Right atrium auricular region (tissue), 2 donors: ENCODE measurements around the gene DENND2D. TPM values are rescaled to one million over a fixed set of nuclear protein-coding genes. Genes with fewer than 3 reads are reported as not detected.

Source experiments
- DNase-seq: peaks from one replicate; pipeline ENCODE4 v3.0.0-alpha.2; 2019; ENCODE audit warnings: low spot score
- H3K27ac ChIP-seq, 2 donors: fragments of 200-600 bp; sonication (generic); 1 replicate in 1 of 2; 2 replicates in 1 of 2; pipeline ENCODE4 v1.5.1; 2016 to 2019
- H3K27me3 ChIP-seq, 2 donors: fragments of 200-600 bp; sonication (generic); one replicate each; pipeline versions ENCODE4 v1.5.1 to v1.6.0; 2017 to 2019
- H3K36me3 ChIP-seq: fragments of 200-600 bp; sonication (generic); one replicate; pipeline ENCODE4 v1.5.1; 2016
- H3K4me1 ChIP-seq, 2 donors: fragments of 200-600 bp; sonication (generic); one replicate each; pipeline versions ENCODE4 v1.5.1 to v1.6.0; 2017 to 2019
- H3K4me3 ChIP-seq, 2 donors: fragments of 200-600 bp; sonication (generic); 1 replicate in 1 of 2; 2 replicates in 1 of 2; pipeline ENCODE4 v1.5.1; 2017 to 2019; ENCODE audit warnings: mild to moderate bottlenecking in 1 of 2, moderate library complexity in 1 of 2
- H3K9me3 ChIP-seq, 2 donors: fragments of 200-600 bp; sonication (generic); one replicate each; pipeline ENCODE4 v1.5.1; 2019
- CTCF ChIP-seq, 2 donors: fragments of 200-600 bp; sonication (generic); IDR thresholded peaks; one replicate each; pipeline ENCODE4 v1.5.1; 2019; ENCODE audit warnings: antibody characterized with exemption in 2 of 2
- total RNA-seq, 2 donors: library from RNA; depleted of rRNA; stranded (reverse); fragments of >200 nt; gene quantifications; one replicate each; pipeline ENCODE4 v1.1.0, GENCODE V29; 2016

DENND2D gene
- total RNA-seq, 2 donors from 2014 or later, result 1.7 to 5.7 TPM

DNA sequence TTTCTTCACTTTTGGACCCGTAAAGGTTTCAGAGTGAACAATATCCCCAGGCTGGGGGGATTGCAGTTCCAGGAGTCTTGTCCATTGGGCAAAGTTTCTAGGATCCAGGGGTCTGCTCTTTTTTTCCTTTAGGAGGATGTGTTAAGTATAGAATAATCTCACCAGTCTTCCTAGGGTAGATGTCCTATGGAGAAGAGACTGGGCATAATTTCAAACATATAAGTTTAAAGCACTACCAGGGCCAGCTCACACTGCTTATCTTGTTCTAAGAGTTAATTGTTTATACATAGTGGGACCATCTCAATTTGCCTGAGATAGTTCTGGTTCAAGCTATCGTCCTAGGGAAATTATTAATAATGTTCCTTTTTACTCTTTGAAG is 28.3 kb upstream of the DENND2D start:
- no peak for TF ChIP-seq CTCF (IDR thresholded peaks at IDR 0.05)
- no peak for DNase-seq
- H3K9me3 ChIP-seq, result no peaks in the 10 kb centered on the region
- no peaks in the 10 kb centered on the region for H3K27me3 ChIP-seq
- no peak overlapping the region for H3K4me3 ChIP-seq
- peak overlapping the region in 1 of 2 donors; percentile 1 for H3K27ac ChIP-seq
- H3K36me3 ChIP-seq, result no peaks in the 10 kb centered on the region
- H3K4me1 ChIP-seq, result peaks cover 0 to 13% of the 10 kb centered on the region in 2 donors

DNA sequence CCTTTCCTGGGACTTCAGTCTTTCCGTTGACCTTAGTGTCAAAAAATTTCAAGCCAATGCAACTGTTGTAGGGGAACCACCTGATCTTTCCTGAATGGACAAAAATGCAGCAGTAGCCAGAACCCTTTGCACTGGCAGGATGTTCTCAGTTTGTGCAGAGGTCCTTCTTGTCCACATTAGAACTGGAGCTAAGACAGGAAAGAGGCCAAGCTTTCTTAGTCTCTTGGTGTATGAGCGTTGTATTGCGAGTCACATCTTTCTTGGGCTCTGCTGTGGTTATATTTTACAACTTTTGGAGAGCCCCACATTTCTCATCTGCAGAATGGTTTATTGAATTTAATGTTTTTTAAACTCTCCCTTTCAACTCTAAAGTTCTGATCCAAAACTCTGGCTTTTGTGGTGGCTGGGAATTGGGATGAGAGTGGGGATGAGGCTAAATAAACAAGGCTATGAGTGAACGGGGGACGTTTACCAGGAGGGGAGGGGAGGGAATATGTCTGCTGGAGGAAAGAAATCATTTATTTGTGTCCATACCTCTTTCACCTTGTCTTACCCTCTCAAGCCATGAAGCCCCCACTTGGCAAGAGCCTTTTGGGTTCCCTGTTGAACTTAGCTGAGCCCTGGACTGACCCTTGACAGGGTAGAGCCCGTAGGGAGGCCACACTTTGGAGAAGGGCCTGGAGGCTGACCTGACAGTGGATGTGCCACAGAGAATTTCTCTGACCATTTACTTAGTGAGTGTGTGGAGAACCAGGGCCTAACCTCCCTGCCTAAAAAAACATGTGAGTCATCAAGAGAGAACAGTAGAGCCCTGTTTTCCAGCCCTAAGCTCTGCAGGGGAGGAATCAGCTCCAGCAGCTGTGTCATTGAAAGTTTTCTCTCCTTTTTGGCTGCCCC is 27.7 kb upstream of the DENND2D start:
- TF ChIP-seq CTCF (IDR thresholded peaks at IDR 0.05), result no peak
- Histone ChIP-seq H3K4me3 (no peak overlapping the region), H3K27ac (peak overlapping the region; percentile 31 to 47), H3K9me3 (no peaks in the 10 kb centered on the region), H3K36me3 (no peaks in the 10 kb centered on the region), H3K27me3 (no peaks in the 10 kb centered on the region), H3K4me1 (peaks cover 0 to 14% of the 10 kb centered on the region in 2 donors)
- DNase-seq, result peak; percentile 67

GRCh38 chr1:111227434-111227833 is 27.0 kb upstream of the DENND2D start, which contains the start of gene CHI3L2:
CHI3L2 (plus strand) TSS chr1:111227713; CDS start chr1:111227730, 17 bp downstream.
- H3K9me3 ChIP-seq, result no peaks in the 10 kb centered on the region
- H3K4me1 ChIP-seq, result peaks cover 0 to 20% of the 10 kb centered on the region in 2 donors
- no peaks in the 10 kb centered on the region for H3K36me3 ChIP-seq
- no peak for DNase-seq
- peak within 1 kb of the TSS; percentile 31 to 47 for H3K27ac ChIP-seq
- H3K4me3 ChIP-seq, result no peak within 1 kb of the TSS
- no peaks in the 10 kb centered on the region for H3K27me3 ChIP-seq
- no peak for TF ChIP-seq CTCF (IDR thresholded peaks at IDR 0.05)

DNA sequence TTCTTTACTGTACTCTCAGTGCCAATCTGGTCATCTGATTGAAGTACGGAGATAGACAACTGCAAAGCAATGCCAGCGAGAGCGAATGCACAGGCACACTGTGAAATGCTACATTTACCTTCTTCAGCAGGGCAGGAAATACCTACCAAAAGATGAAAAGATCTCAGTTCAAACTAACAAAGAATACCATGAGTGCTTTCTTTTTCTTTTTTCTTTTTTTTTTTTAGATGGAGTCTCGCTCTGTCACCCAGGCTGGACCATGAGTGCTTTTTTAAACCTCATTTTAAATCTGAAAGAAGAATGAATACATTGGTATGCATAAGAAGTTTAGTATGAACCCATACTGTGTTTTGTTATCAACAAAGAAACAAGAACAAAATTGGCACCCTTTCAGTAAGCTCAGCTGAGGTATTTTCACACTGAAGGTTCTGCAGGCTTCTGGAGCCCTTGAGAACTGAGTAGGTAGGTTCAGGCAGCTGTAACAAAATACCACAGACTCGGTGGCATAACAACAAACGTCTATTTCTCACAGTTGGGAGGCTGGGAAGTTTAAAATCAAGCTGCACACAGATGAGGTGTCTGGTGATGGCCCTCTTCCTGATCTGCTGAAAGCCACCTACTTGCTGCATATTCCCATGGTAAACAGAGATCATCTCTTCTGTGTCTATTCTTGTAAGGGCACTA is 25.4 kb upstream of the DENND2D start:
- no peak overlapping the region for H3K4me3 ChIP-seq
- no peak for DNase-seq
- H3K27ac ChIP-seq, result no peak overlapping the region
- H3K9me3 ChIP-seq, result no peaks in the 10 kb centered on the region
- no peaks in the 10 kb centered on the region for H3K27me3 ChIP-seq
- H3K4me1 ChIP-seq, result peaks cover 0 to 22% of the 10 kb centered on the region in 2 donors
- TF ChIP-seq CTCF (IDR thresholded peaks at IDR 0.05), result no peak
- H3K36me3 ChIP-seq, result no peaks in the 10 kb centered on the region

DNA sequence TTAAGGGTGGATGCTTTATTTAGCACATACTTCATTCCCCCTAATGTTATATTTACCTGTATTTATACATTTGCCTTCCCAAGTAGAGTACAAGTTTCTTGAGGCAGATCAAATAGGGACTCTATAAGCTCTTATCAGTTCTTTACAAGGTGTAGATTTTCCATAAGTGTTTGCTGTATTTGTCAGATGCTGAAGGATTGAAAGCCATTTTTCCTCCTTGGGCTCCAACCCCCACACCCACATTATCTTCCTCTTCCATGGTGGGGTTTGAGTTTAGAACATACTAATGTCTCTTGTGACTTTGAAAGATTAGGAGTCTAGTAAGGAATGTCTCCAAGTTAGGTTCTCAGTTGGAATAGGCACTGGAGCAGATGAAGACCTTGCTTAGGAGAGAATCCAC is 24.6 kb upstream of the DENND2D start:
- no peak for TF ChIP-seq CTCF (IDR thresholded peaks at IDR 0.05)
- Histone ChIP-seq H3K36me3 (no peaks in the 10 kb centered on the region), H3K9me3 (no peaks in the 10 kb centered on the region), H3K4me1 (peaks cover 0 to 22% of the 10 kb centered on the region in 2 donors), H3K4me3 (no peak overlapping the region), H3K27ac (no peak overlapping the region), H3K27me3 (no peaks in the 10 kb centered on the region)
- no peak for DNase-seq
